Rectal smooth muscle tissue (tissue), 1 donor: ENCODE measurements around the gene RNU2-1.
"Not testable (repeated sequence)": the region's sequence is repeated elsewhere in the genome, so short reads cannot be mapped to it uniquely, and the experiment has no call there.

ENCODE experiments used
- H3K27ac ChIP-seq: one replicate; pipeline ENCODE4 v1.7.0; 2013; ENCODE audit warnings: low read depth, low read length, inconsistent platforms
- H3K27me3 ChIP-seq: one replicate; pipeline ENCODE4 v1.7.0; 2013; ENCODE audit warnings: low read length; ENCODE audit not compliant: control insufficient read depth, insufficient read depth
- H3K36me3 ChIP-seq: one replicate; pipeline ENCODE4 v1.7.0; 2013; ENCODE audit warnings: low read length; ENCODE audit not compliant: control insufficient read depth, insufficient read depth
- H3K4me1 ChIP-seq: one replicate; pipeline ENCODE4 v1.7.0; 2013; ENCODE audit warnings: low read length; ENCODE audit not compliant: control insufficient read depth, insufficient read depth
- H3K4me3 ChIP-seq: one replicate; pipeline ENCODE4 v1.7.0; 2013; ENCODE audit warnings: low read length
- H3K9ac ChIP-seq: one replicate; pipeline ENCODE4 v1.7.0; 2013; ENCODE audit warnings: low read length

RNU2-1 gene

DNA sequence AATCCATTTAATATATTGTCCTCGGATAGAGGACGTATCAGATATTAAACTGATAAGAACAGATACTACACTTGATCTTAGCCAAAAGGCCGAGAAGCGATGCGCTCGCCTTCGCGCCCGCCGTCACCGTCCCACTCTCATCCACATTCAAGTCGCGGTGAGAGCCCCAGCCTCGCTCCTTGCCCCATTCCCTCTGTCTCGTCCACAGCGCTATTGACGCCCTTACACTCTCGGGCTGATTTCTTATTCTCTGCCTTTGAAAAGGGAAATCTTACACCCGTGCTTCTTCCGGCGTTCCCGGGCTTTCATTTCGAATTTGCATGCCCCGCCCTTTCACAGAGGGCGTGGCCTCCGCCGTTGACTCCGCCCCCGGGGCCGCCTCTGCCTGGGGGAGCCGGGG is at the start of gene RNU2-1:
RNU2-1 (minus strand) TSS at position 101 of the 400 bp plus-strand sequence.
- H3K27ac ChIP-seq, H3K36me3 ChIP-seq, H3K4me1 ChIP-seq, H3K27me3 ChIP-seq, H3K9ac ChIP-seq, H3K4me3 ChIP-seq: not testable (repeated sequence)

DNA sequence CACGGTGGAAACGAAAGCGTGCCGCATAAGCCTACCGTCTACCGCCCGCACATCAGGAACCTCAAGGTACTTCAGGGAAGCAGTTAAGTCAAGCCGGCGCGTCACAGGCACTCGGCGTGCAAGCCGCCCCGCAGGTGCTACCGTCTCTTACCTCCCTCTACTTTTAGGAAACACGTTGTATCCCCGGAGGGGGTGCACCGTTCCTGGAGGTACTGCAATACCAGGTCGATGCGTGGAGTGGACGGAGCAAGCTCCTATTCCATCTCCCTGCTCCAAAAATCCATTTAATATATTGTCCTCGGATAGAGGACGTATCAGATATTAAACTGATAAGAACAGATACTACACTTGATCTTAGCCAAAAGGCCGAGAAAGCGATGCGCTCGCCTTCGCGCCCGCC is 39.1 kb upstream of the RNU2-1 start:
- H3K27ac ChIP-seq, H3K9ac ChIP-seq, H3K4me1 ChIP-seq, H3K27me3 ChIP-seq, H3K4me3 ChIP-seq, H3K36me3 ChIP-seq: not testable (repeated sequence)

DNA sequence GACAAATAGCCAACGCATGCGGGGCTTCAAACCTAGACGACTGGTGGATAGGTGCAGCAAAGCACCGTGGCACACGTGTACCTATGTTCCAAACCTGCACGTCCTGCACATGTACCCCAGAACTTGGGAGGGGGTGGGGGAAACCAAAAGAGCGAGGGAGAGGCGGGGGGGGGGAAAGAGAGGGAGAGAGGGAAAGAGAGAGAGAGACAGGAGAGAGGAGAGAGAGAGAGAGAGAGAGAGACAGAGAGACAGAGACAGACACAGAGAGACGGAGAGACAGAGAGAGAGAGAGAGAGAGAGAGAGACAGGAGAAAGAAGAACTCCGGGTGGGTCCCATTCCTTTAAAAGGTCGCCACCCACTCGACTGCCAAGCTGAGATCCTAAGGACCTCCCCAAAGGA is 38.7 kb upstream of the RNU2-1 start:
- not testable (repeated sequence) for H3K27ac ChIP-seq, H3K4me3 ChIP-seq, H3K27me3 ChIP-seq, H3K4me1 ChIP-seq, H3K36me3 ChIP-seq, H3K9ac ChIP-seq

DNA sequence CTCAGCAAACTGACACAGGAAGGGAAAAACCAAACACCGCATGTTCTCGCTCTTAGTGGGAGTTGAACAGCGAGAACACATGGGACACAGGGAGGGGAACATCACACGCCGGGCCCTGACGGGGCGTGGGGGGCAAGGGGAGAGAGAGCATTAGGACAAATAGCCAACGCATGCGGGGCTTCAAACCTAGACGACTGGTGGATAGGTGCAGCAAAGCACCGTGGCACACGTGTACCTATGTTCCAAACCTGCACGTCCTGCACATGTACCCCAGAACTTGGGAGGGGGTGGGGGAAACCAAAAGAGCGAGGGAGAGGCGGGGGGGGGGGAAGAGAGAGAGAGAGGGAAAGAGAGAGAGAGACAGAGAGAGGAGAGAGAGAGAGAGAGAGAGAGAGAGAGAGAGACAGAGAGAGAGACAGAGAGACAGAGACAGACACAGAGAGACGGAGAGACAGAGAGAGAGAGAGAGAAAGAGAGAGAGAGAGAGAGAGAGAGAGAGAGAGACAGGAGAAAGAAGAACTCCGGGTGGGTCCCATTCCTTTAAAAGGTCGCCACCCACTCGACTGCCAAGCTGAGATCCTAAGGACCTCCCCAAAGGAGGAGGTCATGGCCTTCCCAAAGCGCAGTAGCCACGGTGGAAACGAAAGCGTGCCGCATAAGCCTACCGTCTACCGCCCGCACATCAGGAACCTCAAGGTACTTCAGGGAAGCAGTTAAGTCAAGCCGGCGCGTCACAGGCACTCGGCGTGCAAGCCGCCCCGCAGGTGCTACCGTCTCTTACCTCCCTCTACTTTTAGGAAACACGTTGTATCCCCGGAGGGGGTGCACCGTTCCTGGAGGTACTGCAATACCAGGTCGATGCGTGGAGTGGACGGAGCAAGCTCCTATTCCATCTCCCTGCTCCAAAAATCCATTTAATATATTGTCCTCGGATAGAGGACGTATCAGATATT is 37.1 kb upstream of the RNU2-1 start:
- not testable (repeated sequence) for H3K27ac ChIP-seq, H3K27me3 ChIP-seq, H3K36me3 ChIP-seq, H3K4me1 ChIP-seq, H3K4me3 ChIP-seq, H3K9ac ChIP-seq

DNA sequence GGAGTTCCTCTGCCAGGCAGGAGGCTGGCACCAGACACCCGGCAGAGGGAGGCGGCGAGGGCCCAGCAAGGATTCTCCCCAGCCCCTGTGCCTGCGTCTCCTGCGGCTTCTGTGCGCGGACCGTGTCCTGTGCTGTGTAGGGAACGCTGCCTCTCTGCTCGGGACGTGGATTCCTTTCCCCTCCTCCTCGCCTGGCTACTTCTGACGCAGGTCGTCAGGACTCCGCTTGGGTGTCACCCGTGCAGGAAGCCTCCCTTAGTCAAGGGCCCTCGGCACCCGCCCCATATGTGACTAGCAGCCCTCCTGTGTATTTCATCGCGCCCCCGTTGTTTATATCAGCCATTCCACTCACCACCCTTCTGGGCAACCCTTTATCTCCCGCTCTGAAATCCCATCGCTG is 12.7 kb upstream of the RNU2-1 start:
- H3K27ac ChIP-seq, H3K36me3 ChIP-seq, H3K9ac ChIP-seq, H3K4me1 ChIP-seq, H3K4me3 ChIP-seq, H3K27me3 ChIP-seq: not testable (repeated sequence)

DNA sequence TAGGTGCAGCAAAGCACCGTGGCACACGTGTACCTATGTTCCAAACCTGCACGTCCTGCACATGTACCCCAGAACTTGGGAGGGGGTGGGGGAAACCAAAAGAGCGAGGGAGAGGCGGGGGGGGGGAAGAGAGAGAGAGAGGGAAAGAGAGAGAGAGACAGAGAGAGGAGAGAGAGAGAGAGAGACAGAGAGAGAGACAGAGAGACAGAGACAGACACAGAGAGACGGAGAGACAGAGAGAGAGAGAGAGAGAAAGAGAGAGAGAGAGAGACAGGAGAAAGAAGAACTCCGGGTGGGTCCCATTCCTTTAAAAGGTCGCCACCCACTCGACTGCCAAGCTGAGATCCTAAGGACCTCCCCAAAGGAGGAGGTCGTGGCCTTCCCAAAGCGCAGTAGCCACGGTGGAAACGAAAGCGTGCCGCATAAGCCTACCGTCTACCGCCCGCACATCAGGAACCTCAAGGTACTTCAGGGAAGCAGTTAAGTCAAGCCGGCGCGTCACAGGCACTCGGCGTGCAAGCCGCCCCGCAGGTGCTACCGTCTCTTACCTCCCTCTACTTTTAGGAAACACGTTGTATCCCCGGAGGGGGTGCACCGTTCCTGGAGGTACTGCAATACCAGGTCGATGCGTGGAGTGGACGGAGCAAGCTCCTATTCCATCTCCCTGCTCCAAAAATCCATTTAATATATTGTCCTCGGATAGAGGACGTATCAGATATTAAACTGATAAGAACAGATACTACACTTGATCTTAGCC is 7.0 kb upstream of the RNU2-1 start:
- H3K4me3 ChIP-seq, H3K27ac ChIP-seq, H3K36me3 ChIP-seq, H3K9ac ChIP-seq, H3K27me3 ChIP-seq, H3K4me1 ChIP-seq: not testable (repeated sequence)

DNA sequence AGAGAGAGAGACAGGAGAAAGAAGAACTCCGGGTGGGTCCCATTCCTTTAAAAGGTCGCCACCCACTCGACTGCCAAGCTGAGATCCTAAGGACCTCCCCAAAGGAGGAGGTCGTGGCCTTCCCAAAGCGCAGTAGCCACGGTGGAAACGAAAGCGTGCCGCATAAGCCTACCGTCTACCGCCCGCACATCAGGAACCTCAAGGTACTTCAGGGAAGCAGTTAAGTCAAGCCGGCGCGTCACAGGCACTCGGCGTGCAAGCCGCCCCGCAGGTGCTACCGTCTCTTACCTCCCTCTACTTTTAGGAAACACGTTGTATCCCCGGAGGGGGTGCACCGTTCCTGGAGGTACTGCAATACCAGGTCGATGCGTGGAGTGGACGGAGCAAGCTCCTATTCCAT is 5.8 kb upstream of the RNU2-1 start:
- H3K27ac ChIP-seq, H3K9ac ChIP-seq, H3K4me1 ChIP-seq, H3K36me3 ChIP-seq, H3K27me3 ChIP-seq, H3K4me3 ChIP-seq: not testable (repeated sequence)

DNA sequence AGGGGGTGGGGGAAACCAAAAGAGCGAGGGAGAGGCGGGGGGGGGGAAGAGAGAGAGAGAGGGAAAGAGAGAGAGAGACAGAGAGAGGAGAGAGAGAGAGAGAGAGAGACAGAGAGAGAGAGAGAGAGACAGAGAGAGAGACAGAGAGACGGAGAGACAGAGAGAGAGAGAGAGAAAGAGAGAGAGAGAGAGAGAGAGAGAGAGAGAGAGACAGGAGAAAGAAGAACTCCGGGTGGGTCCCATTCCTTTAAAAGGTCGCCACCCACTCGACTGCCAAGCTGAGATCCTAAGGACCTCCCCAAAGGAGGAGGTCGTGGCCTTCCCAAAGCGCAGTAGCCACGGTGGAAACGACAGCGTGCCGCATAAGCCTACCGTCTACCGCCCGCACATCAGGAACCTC is 514 bp downstream of the RNU2-1 start:
- H3K36me3 ChIP-seq, H3K4me1 ChIP-seq, H3K9ac ChIP-seq, H3K4me3 ChIP-seq, H3K27me3 ChIP-seq, H3K27ac ChIP-seq: not testable (repeated sequence)

DNA sequence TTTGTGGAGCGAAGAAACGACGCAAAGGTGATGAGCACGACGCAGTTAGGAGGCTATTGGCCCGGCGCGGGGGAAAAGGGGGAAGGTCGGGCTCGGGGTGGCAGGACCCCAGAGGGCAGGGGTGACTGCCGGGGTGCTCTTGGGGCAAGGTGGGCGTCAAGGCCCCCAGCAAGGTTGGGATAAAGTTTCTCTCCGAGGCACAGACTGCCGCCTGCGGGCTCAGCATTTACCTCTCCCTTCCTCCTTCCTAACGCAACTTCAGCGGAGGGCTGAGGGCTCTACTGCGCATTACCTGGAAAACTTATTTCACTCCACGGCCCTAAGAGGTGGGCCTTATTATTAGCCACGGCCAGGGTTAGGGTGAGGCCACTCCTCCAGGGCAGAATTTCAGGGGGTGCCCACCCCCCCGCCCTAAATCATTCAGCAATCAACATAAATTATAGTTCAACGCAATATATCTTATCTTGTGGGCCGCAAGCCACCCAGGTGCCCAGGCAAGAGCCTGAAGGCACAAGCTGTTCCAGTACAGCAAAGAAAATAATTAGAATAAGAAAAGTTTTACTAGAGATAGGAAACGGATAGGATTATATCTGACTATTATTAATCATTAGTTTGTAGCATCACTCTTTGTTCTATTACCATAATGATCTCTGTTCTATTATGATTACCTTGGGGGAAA is 1.6 kb downstream of the RNU2-1 start:
- not testable (repeated sequence) for H3K36me3 ChIP-seq, H3K27me3 ChIP-seq, H3K4me1 ChIP-seq
- Histone ChIP-seq H3K9ac (peak overlapping the region; percentile 32), H3K27ac (peak overlapping the region; percentile 85), H3K4me3 (peak overlapping the region; percentile 5)

DNA sequence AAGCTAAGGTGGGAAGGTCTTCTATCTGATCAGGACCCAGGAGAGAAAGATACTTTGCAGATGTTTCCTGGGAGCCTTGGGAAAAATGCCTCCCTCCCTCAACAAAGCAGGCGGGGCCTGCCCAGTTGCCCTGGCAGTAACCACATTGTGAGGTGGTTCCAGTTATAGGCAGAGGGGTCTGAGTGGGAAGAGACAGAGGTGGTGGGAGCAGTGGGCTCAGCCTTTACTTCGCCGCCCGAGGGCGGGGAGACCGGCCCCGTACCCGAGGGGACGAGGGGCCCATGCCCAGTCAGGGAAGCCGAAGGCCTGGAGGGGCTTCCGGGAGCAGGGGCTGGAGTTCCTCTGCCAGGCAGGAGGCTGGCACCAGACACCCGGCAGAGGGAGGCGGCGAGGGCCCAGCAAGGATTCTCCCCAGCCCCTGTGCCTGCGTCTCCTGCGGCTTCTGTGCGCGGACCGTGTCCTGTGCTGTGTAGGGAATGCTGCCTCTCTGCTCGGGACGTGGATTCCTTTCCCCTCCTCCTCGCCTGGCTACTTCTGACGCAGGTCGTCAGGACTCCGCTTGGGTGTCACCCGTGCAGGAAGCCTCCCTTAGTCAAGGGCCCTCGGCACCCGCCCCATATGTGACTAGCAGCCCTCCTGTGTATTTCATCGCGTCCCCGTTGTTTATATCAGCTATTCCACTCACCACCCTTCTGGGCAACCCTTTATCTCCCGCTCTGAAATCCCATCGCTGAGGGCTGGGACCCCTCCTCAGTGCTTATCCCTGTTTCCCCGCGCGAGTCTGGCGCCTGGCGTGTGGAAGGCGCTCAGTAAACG is 2.4 kb downstream of the RNU2-1 start:
- not testable (repeated sequence) for H3K4me1 ChIP-seq, H3K36me3 ChIP-seq, H3K27me3 ChIP-seq
- Histone ChIP-seq H3K4me3 (peak overlapping the region; percentile 5), H3K27ac (peak overlapping the region; percentile 85), H3K9ac (peak overlapping the region; percentile 32)

DNA sequence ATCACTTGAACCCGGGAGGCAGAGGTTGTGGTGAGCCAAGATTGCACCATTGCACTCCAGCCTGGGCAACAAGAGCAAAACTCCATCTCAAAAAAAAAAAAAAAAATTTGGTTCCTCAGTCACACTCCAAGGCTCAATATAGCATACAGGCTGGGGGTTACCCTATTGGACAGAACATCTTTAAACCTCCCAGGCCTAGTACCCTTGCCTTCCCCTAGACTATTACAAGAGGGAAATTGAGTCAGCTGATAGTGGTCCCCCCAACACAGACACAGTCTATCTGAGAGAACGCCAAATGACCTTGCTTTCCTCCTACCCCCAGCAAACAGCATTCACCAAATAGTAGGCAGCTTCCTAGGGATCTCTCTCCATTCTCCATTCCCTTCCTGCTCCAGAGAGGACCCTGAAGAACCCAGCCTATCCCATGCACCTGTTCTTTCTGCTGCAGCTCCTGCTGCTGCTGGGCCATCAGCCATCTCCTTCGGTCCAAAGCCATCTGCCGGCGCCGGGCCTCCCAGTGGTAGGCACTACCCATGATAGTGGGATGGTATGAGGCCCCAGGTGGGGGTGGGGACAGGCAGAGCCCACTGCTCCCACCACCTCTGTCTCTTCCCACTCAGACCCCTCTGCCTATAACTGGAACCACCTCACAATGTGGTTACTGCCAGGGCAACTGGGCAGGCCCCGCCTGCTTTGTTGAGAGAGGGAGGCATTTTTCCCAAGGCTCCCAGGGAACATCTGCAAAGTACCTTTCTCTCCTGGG is 5.6 kb downstream of the RNU2-1 start, which contains the start of gene CCDC200:
CCDC200 (minus strand) TSS at position 604 of the 763 bp plus-strand sequence; CDS start at position 535, 69 bp downstream.
- not testable (repeated sequence) for H3K27me3 ChIP-seq, H3K9ac ChIP-seq, H3K4me3 ChIP-seq, H3K36me3 ChIP-seq, H3K4me1 ChIP-seq, H3K27ac ChIP-seq
